ENCODE results near the gene HPSE2.

GRCh38 chr10:98486421-98486820 is 749.2 kb downstream of the HPSE2 start:
- no peak for TF ChIP-seq POLR2A (IDR thresholded peaks at IDR 0.05; ENCODE audit: low read depth)
- TF ChIP-seq CTCF (IDR thresholded peaks at IDR 0.05) = no peak
- no peak for TF ChIP-seq EP300 (IDR thresholded peaks at IDR 0.05)
- TF ChIP-seq POLR2AphosphoS5 (IDR thresholded peaks at IDR 0.05) = no peak

All from esophagus muscularis mucosa (tissue), 4 donors.